C4-2B (cell line): ENCODE results near the gene OPCML.

Experiments used
- CTCF ChIP-seq: fragments of 450-650 bp; conservative IDR thresholded peaks from 2 replicates; pipeline ENCODE4 v1.5.1; 2017; ENCODE audit warnings: mild to moderate bottlenecking
- ZFX ChIP-seq: fragments of 450-650 bp; IDR thresholded peaks from 2 replicates; pipeline ENCODE4 v1.6.1; 2017

DNA sequence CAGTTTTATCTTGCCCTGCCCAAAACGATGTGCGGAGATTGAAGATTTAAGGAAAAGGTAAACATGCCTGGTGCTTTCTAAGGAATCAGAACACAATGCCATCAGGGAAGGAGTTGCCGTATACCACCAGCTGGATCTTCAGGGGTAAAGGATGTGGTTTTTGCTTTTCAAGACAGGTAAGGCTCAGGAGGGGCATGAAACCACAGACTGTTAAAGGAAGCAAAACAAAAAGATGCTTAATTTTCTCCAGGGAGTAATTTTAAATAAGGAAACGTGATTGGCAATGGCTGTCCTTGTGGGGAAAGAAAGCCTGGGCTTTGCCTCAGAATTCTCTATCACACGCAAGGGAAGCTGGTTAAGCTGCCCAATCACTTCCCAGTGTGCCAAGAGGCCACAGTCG is 655.6 kb downstream of the OPCML start:
- TF ChIP-seq CTCF: no peak
- no peak for TF ChIP-seq ZFX
